Right lung (tissue), 5 donors: Measurements from ENCODE around the gene MED25. TPM values are rescaled to one million over a fixed set of nuclear protein-coding genes. Genes with fewer than 3 reads are reported as not detected.
A peak's percentile ranks its signal among the peaks of the same experiment; 100 is the strongest.

ENCODE experiments used
- DNase-seq, 2 donors: peaks; one replicate each; pipeline ENCODE4 v3.0.0-alpha.2; 2013
- polyA plus RNA-seq, 5 donors: library from polyadenylated mRNA; unstranded; fragments of 120-200 nt; gene quantifications; one replicate each; pipeline versions ENCODE4 v1.2.1 to v1.2.3, GENCODE V29; 2013; ENCODE audit warnings: inconsistent platforms in 1 of 5, low replicate concordance in 1 of 5; ENCODE audit not compliant: insufficient read length in 5 of 5, insufficient read depth in 1 of 5

MED25 gene
- polyA plus RNA-seq, 5 donors, result 45.4 to 63.8 (median 54.8) TPM

GRCh38 chr19:49871349-49871985, 53.4 kb downstream of the MED25 start:
- no peak for DNase-seq

GRCh38 chr19:49872245-49873128, 54.4 kb downstream of the MED25 start:
- no peak for DNase-seq

GRCh38 chr19:49873129-49873521, 55.0 kb downstream of the MED25 start:
- no peak for DNase-seq

GRCh38 chr19:49873834-49874233, 55.7 kb downstream of the MED25 start:
- no peak for DNase-seq

- no peak for DNase-seq
Measured at GRCh38 chr19:49874503-49875157, 56.5 kb downstream of the MED25 start.

GRCh38 chr19:49875177-49875576, 57.1 kb downstream of the MED25 start:
- DNase-seq, result no peak

GRCh38 chr19:49875857-49876421, 57.9 kb downstream of the MED25 start:
- DNase-seq, result peak; percentile 62 to 67

GRCh38 chr19:49876422-49877019, 58.4 kb downstream of the MED25 start:
- DNase-seq, result peak; percentile 99

GRCh38 chr19:49877020-49877878, 59.2 kb downstream of the MED25 start, which contains the start of the genes AKT1S1 and TBC1D17:
TSS of gene AKT1S1 (minus strand) at chr19:49877355. CDS start at chr19:49873295, 4,060 bp downstream.
TSS of gene TBC1D17 (plus strand) at chr19:49877702. CDS start at chr19:49877724, 22 bp downstream.
- peak; percentile 100 for DNase-seq

- peak; percentile 98 for DNase-seq
Measured at GRCh38 chr19:49877879-49878743, 60.0 kb downstream of the MED25 start.

GRCh38 chr19:49878744-49879070, 60.6 kb downstream of the MED25 start:
- DNase-seq, result no peak

- DNase-seq, result no peak
Measured at GRCh38 chr19:49879243-49879963, 61.3 kb downstream of the MED25 start.

GRCh38 chr19:49880162-49880869, 62.2 kb downstream of the MED25 start:
- no peak for DNase-seq

- no peak for DNase-seq
Measured at GRCh38 chr19:49881186-49881585, 63.1 kb downstream of the MED25 start.

GRCh38 chr19:49881672-49882394, 63.7 kb downstream of the MED25 start:
- DNase-seq, result no peak

GRCh38 chr19:49882643-49883042, 64.6 kb downstream of the MED25 start:
- DNase-seq, result no peak

- DNase-seq, result no peak
Measured at GRCh38 chr19:49883094-49883493, 65.0 kb downstream of the MED25 start.

GRCh38 chr19:49884109-49884508, 66.0 kb downstream of the MED25 start:
- no peak for DNase-seq
